ENCODE data around the gene MOB3B. TPM values are rescaled to one million over a fixed set of nuclear protein-coding genes. Genes with fewer than 3 reads are reported as not detected.

MOB3B gene
- total RNA-seq, 1 donor from 2014 or later: 14.8 TPM

DNA sequence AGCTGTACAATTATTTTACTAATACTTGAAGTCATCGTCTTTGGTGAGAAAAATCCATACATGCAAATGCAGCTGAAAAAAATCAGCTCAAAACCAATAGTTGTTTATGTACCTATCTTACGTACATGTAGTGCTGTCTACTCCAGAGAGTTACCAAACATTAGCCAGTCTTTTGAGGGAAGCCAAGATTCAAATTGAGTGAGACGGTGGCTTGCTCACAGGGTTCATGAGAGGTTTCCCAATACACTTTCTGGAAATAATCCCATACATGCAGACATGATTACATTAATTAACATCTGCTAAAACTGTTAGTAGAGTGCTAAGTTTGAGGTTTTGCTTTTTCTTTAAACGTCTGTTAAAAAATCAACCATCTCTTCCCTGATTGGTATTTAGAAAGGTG is 41.4 kb upstream of the MOB3B start:
- Mint-ChIP-seq H3K36me3 (peaks cover 4% of the 10 kb centered on the region), H3K9me3 (no peaks in the 10 kb centered on the region), H3K4me3 (no peak overlapping the region), H3K27ac (no peak overlapping the region), H3K27me3 (ENCODE audit: low read depth) (no peaks in the 10 kb centered on the region), H3K4me1 (peaks cover 29% of the 10 kb centered on the region)
- no peak for DNase-seq (ENCODE audit: low spot score in 2 of 2, unreplicated experiment in 2 of 2)
- TF ChIP-seq, protein P1, sequence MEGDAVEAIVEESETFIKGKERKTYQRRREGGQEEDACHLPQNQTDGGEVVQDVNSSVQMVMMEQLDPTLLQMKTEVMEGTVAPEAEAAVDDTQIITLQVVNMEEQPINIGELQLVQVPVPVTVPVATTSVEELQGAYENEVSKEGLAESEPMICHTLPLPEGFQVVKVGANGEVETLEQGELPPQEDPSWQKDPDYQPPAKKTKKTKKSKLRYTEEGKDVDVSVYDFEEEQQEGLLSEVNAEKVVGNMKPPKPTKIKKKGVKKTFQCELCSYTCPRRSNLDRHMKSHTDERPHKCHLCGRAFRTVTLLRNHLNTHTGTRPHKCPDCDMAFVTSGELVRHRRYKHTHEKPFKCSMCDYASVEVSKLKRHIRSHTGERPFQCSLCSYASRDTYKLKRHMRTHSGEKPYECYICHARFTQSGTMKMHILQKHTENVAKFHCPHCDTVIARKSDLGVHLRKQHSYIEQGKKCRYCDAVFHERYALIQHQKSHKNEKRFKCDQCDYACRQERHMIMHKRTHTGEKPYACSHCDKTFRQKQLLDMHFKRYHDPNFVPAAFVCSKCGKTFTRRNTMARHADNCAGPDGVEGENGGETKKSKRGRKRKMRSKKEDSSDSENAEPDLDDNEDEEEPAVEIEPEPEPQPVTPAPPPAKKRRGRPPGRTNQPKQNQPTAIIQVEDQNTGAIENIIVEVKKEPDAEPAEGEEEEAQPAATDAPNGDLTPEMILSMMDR (IDR thresholded peaks at IDR 0.05; ENCODE audit: unreplicated experiment): no peak

DNA sequence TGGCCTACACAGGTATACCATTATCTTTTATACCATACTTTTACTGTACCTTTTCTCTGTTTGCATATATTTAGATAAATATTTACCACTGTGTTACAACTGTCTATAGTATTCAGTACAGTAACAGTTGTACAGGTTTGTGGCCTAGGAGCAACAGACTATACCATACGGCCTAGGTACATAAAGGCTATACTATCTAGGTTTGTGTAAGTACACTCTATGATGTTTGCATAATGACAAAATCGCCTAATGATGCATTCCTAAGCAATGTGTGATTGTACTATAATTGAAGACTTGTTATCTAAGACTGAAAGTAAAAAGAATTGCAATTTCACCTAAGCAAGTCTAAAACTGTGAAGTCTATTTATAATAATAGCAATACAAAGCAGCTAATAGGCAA is 39.8 kb upstream of the MOB3B start:
- no peaks in the 10 kb centered on the region for H3K27me3 Mint-ChIP-seq (ENCODE audit: low read depth)
- H3K36me3 Mint-ChIP-seq: peaks cover 4% of the 10 kb centered on the region
- H3K9me3 Mint-ChIP-seq: no peaks in the 10 kb centered on the region
- TF ChIP-seq, protein P1 (IDR thresholded peaks at IDR 0.05; ENCODE audit: unreplicated experiment): no peak
- no peak overlapping the region for H3K4me3 Mint-ChIP-seq
- peaks cover 23% of the 10 kb centered on the region for H3K4me1 Mint-ChIP-seq
- no peak for DNase-seq (ENCODE audit: low spot score in 2 of 2, unreplicated experiment in 2 of 2)
- H3K27ac Mint-ChIP-seq: no peak overlapping the region

DNA sequence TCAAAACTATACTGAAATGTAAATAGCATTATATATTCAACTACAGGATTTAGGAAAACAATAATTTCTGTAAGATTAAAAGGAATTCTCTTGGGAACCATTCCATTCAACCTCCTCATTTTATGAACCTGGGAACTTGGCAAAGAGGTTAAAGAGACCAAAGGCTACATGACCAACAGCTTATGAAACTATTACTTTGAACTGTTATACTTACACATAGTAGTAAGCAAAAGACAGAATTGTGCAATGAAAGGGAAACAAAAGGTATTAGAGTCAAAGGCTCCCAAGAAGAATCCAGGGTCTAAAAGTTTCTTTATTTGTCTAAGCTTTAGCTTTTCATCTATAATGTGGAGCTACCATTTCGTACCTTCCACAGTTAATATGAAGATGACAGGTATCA is 36.5 kb upstream of the MOB3B start:
- Mint-ChIP-seq H3K4me1 (peaks cover 9% of the 10 kb centered on the region), H3K9me3 (no peaks in the 10 kb centered on the region), H3K27me3 (ENCODE audit: low read depth) (no peaks in the 10 kb centered on the region), H3K27ac (no peak overlapping the region), H3K4me3 (no peak overlapping the region), H3K36me3 (peaks cover 11% of the 10 kb centered on the region)
- no peak for DNase-seq (ENCODE audit: low spot score in 2 of 2, unreplicated experiment in 2 of 2)
- TF ChIP-seq, protein P1 (IDR thresholded peaks at IDR 0.05; ENCODE audit: unreplicated experiment): no peak

DNA sequence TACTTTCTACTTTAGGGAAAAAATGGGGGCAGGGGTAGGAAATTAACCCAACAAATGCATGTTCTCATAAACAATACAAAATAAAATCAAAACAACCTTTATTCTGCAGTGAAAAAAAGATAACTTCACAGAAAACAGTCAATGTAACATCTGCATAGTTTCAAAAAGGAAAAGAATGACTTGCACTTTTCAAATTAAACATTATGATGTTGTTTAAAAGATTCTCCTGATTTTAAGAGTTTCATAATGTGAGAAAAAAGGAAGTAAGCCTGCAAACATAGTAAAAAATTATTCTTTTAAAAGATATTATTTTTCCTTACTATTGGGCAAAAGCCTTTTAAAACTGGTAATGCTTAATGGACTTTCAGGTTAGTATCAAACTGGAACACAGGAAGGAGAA is 36.1 kb upstream of the MOB3B start:
- H3K4me3 Mint-ChIP-seq: no peak overlapping the region
- peaks cover 13% of the 10 kb centered on the region for H3K36me3 Mint-ChIP-seq
- H3K27ac Mint-ChIP-seq: no peak overlapping the region

DNA sequence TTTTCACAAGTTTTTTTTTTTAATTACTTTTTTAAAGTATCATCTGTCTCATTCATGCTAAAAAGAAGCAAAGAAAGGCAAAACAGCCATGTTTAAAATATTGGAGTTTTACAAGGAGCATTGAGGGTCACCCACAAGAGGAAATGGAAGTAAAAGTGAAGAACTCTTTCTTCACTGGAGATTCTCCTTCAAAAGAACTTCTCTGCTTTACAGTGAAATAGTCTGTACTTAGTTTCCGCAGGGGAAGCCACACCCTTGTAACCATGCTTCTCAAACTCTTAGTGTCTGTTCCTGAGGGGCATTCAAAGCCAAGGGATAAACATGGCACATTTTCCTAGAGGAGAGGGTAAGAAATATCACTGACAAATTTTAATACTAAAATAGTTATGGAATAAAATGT is 35.1 kb upstream of the MOB3B start:
- TF ChIP-seq, protein P1 (IDR thresholded peaks at IDR 0.05; ENCODE audit: unreplicated experiment): no peak
- Mint-ChIP-seq H3K4me1 (peaks cover 5% of the 10 kb centered on the region), H3K27ac (no peak overlapping the region), H3K4me3 (no peak overlapping the region), H3K27me3 (ENCODE audit: low read depth) (no peaks in the 10 kb centered on the region), H3K9me3 (no peaks in the 10 kb centered on the region), H3K36me3 (peaks cover 13% of the 10 kb centered on the region)
- DNase-seq (ENCODE audit: low spot score in 2 of 2, unreplicated experiment in 2 of 2): no peak

More for the DNA sequence above, 36.1 kb upstream of the MOB3B start:
- H3K4me1 Mint-ChIP-seq: peaks cover 6% of the 10 kb centered on the region
- H3K27me3 Mint-ChIP-seq (ENCODE audit: low read depth): no peaks in the 10 kb centered on the region
- TF ChIP-seq, protein P1 (IDR thresholded peaks at IDR 0.05; ENCODE audit: unreplicated experiment): no peak
- no peak for DNase-seq (ENCODE audit: low spot score in 2 of 2, unreplicated experiment in 2 of 2)
- no peaks in the 10 kb centered on the region for H3K9me3 Mint-ChIP-seq

Measured in mesothelial cell of epicardium (in vitro differentiated cells).